Activated CD4-positive, alpha-beta T cell treated with anti-CD3 and anti-CD28 coated beads, Interleukin-2, Interleukin-4, amounts not matched to agents 100 ng/mL and 50 ng/mL, durations not matched to agents 16 hours and 8 hours (primary cell): ENCODE data around the gene SFTPA2.
A peak's percentile ranks its signal among the peaks of the same experiment; 100 is the strongest.
"Not testable (repeated sequence)": the region's sequence is repeated elsewhere in the genome, so short reads cannot be mapped to it uniquely, and the experiment has no call there.

Experiments used
- DNase-seq: peaks from one replicate; pipeline ENCODE4 v3.0.0-alpha.2; 2020; ENCODE audit warnings: low spot score

SFTPA2 gene

DNA sequence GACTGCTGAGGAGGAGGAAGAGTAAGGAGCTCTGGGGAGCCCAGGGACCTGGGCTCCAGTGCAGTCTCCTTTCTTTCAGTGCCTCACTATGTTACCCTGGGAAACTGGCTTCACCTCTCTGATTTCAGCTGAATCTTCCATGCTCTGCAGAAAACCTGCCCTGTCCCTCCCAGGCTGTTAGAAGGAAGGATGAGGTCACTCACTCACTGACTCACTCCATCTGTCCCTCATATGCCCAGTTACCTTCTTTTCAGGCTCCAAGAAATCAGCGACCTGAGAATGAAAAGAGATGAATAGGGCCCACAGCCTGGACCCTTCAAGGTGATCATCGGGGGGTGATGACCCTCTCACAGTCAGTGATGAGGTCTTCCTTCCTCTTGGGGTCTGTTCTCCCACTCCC lies 481 bp downstream of the SFTPA2 start:
- DNase-seq: no peak

DNA sequence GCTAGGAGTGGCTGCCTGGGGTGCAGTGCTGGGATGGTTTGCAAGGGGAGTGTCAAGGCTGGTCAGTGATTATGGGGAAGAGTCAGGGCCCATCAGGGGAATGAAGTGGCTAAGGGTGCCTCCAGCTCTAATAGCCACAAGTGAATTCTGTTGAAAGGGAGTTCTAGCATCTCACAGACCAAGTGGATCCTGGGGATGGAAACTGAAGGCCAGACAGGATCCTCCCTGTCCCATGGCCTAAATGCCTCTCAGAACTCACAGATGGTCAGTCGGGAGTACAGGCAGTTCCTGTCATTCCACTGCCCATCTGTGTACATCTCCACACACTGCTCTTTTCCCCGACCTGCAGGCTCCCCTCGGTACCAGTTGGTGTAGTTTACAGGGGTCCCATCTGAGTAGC lies 3.2 kb downstream of the SFTPA2 start:
- DNase-seq: not testable (repeated sequence)

DNA sequence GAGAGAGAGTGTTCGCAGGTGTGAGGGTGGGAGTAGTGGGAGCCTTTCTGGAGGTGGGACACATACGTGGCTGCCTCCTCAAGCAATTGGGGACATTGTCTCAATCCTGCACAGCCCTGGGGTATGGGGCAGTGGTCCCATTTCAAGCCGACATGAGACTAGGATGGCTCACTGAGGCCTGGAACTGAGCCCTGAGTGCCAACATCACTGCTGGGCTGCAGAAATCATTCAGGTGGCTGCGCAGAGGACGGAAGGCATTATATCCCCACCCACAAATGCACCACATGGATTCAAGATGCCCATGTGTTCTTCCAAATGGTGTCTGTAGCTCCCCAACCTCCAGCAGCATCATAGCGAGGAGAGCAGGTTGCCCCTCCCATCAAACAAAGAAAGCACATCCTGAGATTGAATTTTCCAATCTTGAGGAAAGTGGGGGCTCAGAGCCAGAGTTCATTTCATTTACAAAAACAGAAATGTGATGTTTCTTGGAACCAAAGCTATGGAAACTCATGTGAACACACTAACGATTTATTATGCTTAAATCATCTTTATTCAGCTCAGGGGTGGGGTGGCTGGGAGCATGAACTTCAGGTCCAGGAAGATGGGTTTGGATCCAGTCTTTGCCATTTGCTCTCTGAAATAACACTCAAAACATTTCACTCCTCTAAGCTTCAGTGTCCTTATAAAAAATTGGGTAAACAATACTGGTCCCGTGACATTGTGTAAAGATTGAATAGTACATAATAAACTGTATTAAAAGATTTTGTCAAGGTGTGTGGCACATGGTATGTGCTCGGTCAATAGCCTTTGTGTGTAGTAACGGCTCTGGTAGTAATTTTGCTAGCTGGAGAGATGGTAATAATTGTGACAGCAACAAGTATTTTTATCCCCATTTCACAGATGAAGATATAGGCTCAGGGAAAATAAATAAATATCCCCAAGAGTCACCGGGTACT lies 4.6 kb downstream of the SFTPA2 start:
- no peak for DNase-seq

DNA sequence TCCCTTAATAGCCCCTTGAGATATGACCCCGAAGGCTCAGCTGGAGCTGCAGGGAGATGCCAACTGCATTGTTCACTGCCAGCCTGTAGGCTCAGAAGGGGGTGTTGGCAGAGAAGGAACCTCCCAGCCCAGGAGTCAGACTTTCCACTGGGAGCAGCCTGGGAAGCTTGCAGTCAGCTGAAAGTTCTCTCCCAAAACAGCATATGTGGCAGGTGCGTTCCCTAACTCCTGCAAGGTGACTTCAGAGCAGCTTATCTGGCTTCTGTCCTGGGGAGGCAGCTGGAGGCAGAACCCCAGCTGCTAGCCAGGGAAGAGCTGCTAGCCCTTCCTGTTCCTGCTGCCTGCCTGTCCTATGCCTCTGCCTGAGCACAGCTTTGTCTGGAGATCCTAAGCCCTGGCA lies 8.1 kb downstream of the SFTPA2 start:
- DNase-seq: no peak

DNA sequence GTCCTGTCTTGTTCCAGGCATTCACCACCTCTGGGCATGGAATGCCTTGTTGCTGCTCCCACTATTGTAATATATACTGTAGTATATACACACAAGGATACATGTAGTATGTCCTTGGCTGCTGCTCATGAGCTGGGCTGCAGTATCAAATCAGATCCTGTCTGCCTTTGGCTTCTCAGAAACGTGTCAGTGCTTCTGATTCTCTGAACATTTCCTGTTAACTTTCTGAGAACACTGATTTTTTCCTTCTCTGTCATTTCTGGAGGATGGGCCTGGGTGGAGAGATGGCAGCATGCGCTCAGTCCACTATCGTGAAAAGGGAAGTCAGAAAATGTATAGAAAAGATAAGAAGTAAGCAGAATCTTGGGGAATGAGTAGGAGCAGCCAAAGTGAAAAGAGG lies 12.2 kb downstream of the SFTPA2 start:
- DNase-seq: peak; percentile 74

DNA sequence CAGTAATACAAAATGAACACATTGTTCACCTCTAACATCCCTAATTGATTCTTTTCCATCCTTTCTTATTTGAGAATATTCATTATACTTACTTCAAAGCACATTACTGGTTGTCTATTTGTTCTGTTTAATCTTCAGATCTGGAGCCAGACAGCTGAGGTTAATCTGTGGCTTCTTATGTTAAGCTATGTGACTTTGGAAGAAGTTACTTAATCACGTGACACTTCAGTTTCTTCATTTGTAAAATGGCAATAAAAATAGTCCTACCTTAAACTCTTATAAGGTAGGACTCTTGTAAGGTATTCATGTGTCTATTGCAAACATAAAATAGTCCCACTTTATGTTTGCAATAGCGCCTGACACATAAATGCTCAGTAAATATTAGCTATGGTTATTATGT lies 13.1 kb downstream of the SFTPA2 start:
- DNase-seq: not testable (repeated sequence)

DNA sequence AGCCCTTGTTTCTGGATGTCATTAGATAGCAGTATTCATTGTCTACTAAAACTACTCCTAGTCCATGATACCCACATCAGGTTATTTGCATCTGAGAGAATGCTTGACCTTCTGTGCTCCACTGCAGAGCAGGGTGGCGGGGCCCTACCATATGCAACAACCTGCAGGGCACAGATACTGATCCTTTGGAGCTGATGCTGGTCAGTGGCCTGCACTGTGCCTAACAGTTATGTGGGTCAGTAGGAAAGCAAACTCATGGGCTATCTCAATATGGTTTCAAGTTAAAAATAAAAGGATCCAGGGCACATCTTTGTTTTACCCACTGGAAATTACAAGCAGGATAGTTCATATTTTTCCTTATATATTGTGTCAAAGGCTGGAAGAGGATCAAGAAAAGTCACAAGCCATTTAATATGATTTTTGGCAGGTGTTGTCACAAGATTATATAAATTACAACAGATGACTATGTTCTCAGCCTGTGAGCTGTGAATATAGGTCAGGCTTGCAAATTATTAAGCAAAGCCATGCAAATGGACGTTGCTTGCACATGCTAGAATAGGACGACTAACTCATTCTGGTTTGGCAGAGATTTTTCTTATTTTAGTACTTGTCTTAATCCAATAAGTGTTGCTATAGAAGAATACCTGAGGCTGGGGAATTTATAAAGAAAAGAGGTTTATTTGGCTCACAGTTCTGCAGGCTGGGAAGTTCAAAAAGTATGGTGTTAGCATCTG lies 15.1 kb downstream of the SFTPA2 start:
- DNase-seq: not testable (repeated sequence)

DNA sequence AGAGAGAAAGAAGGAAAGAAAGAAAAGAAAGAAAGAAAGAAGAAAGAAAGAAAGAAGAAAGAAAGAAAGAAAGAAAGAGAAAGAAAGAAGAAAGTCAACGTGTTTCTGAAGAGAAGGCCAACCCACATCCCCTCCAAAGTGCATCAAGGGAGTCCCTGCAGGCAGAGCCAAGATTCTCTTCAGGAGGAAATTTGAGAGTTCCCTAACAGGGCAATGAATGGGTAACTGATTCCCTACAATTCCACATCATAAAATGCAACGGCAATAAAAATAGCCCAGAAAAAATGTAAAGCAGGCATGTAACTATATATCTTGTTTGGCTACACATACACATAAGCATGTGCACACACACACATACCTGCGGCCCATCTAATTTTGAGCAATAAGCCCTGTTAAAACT lies 15.8 kb downstream of the SFTPA2 start:
- not testable (repeated sequence) for DNase-seq

DNA sequence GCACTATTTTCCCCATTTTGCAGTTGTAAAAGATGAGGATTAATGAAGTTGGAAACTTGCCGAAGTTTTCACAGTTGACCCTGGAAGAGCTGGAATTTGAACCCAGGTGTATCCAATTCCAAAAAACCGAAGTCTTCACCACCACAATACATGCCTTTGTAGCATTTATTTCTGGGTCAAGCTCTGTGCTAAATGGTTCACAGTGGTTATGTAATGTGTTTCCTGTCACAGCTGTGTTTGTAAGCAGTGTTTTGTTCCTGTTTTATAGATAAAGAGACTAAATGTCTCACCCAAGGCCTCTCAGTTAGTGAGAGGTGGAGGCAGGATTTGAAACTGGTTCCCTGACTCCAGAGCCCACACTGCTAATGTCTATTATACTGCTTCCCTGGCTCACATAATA lies 17.6 kb downstream of the SFTPA2 start:
- DNase-seq: no peak

DNA sequence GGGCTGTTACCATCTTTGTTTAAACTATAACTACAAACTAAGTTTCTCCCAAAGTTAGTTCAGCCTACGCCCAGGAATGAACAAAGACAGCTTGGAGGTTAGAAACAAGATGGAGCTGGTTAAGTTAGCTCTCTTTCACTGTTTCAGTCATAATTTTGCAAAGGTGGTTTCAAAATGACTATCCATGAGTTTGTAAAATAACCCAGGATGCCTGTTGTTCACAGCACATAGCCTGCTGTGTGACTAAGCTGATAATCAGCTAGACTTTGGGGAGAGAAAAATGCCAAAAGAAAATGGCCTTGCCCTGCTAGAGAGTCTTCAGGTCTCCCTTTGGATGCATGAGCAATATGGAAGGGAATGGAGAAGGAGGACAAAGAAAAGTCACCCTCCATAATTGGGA lies 19.3 kb downstream of the SFTPA2 start:
- peak; percentile 82 for DNase-seq

DNA sequence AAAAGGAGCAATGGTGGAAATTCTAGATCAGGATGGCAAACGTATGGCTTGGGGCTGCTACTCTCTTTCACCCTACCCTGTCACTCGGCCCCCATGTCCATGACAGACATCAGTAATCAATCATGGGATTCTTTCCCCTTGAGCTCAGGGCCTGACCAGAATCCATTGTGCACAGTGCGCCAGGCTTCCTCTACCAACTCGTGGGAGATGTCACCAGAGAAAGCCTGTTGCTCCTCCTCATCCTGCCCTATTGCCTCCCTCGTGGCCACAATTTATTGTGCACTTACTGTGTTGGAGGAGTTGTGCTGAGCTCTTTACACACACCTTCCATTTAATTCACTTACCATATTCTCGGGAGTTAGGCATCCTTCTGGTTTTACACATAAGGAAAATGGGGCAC lies 21.9 kb downstream of the SFTPA2 start:
- not testable (repeated sequence) for DNase-seq

DNA sequence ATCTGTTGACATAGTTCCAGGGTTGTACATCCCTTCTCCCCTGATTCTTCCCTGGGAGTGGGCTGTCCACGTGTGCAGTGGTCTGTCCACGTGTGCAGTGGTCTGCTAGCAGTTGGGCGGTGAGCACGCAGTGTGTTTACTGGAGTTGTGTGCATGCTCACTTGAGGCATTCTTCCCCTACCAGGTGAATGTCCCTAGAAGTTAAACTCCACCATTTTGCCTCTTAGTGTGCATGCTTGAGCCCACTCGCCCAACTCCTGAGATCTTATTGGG lies 26.4 kb downstream of the SFTPA2 start:
- not testable (repeated sequence) for DNase-seq

DNA sequence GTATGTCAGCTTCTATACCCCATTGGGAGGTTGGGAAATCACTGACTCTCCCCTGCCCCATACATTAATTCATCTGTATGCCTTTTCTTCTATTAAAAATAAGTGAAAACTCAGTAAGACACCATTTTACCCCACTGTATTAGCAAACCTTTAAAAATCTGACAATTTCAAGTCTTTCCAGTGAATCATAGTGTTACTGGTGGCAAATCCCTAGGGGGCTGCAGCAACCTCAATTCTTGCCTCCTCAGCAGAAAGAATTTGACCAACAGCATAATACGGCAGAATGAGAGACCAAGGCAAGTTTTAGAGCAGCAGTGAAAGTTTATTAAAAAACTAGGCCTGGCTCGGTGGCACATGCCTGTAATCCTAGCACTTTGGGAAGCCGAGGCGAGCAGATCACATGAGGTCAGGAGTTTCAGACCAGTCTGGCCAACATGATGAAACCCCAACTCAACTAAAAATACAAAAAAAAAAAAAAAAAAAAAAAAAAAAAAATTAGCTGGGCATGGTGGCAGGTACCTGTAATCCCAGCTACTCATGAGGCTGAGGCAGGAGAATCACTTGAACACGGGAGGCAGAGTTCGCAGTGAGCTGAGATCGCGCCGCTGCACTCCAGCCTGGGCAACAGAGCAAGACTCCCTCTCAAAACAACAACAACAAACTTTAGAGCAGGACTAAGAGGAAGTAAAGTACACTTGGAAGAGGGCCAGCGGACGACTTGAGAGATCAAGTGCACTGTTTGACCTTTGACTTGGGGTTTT lies 26.9 kb downstream of the SFTPA2 start:
- DNase-seq: not testable (repeated sequence)

DNA sequence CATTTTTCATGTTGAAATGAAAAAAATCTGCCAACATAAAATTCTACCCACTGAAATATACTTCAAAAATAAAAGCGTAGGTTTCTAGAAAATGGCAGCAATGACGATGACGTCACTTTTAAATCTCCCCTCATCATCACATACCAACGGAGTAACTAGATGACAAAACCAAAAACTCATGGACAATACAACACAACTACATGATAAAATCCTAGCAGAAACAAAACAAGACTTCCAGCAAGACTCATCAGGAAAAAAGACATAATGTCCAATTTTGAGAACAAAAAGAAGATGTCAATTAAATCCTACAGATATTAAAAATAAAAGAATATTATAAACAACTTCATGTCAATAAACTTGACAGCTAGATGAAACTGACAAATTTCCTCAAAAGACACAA lies 31.9 kb downstream of the SFTPA2 start:
- DNase-seq: not testable (repeated sequence)

DNA sequence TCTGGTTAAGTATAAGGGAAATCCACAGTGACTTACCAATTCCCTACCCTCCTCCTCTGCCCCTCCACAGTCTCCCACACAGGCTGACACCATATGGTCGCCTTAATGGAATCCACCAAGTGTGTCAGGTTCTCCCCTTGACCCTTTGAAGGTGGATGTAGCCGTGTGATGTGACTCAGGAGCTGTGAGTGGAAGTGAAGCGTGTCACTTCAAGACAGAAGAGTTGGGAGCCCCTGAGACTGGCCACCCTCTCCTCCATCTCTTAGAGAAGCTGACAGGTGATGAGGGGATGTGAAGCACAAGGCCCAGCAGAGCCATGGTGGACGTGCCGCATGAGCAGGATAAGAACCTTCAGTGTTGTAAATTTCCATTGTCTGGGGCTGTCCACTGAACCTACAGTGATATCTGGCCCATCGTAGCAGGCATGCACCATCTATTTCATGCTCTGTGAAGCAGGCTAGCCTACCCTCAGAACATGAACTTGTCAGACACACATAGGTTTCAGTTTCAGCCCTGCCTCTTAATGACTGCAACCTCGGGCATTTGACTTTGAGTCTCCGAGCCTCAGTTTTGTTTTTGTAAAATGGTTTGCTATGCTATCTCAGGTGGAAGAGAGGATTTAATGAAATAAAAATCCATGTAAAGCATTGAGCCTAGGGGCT lies 35.0 kb downstream of the SFTPA2 start:
- not testable (repeated sequence) for DNase-seq

DNA sequence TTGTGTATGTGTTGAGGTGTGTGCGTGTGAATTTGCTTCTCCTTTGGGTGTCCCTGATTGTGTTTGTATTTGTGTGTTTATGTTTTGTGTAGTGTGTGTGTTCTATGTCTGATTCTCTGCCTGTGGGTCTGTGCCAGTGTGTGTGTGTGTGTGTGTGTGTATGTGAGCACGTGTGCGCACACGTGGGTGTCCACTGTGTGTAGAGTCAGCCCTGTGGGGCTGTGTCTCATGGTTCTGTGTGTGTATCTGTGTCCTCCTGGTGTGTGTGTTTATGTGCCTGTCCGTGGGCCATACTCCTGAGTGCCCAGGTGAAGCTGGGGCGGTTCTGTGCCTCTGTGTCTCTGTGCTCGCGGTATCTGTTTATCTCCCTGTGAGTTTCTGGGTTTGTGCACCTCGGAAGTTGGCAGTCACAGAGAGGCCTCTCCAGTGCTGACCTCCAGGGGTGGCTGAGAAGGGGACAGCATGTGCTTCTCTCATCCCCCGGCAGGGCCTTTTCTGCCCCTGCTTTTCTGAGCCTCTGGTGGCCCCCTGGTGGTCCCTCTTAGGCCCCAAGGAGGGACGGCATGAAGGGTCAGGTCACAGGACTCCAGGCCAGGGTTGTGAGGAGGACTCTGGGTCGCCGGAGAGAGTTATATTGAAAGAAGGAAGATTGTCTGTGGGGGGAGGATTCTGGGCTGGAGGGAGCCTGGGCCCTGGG lies 36.9 kb downstream of the SFTPA2 start:
- not testable (repeated sequence) for DNase-seq

DNA sequence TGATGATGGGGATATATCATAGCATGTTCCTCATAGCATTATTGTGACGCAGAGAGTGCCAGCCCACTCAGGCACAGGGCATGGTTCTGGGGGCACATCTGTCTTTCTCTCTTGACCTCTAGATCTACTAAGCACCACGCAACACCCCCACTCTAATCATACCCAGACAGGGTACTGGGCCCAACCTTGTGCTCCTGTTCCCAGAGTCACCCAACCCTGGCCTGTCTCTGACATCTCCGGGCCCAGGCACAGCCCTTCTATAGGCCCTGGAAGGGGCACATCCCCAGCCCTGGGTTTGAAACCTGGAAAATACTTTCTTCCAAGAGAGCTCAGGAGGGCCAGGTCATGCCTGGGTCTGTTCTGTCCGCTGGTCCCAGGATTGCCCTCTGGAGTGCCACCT lies 37.7 kb downstream of the SFTPA2 start:
- DNase-seq: not testable (repeated sequence)

DNA sequence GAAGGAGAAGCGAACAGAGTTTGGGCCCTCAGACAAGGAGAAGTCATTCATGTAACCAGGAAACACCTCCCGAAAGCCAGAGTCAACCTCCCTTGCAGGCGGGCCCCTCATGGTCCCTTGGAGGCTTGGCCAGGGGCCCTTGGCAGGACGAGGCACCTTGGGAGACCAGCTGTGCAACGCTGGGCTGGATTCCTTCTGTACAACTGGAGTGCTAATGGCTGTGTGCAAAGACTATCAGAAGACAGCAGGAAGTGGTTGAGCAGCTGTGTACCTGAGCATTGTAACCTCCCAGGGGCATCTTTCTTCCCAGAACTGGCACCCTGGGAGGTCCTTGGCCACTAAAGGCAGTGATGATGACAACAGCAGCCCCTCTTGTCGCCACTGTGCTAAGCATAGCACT lies 38.5 kb downstream of the SFTPA2 start:
- not testable (repeated sequence) for DNase-seq

DNA sequence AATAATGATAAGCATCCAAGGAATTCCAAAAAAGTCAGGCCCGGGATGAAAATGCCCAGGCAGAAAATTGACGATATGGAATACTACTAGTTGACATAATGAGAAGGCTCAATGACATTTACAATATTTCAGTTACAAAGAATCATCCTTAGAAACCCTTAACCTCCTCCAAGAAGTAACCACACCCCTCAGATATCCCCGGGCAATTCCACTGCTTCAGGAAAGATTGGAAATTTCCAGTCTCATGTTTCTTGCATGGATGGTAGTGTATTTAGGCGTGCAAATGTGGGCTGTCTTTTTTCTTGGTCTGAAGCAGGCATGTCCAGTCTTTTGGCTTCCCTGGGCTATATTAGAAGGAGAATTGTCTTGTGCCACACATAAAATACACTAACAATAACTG lies 42.6 kb downstream of the SFTPA2 start:
- DNase-seq: not testable (repeated sequence)

DNA sequence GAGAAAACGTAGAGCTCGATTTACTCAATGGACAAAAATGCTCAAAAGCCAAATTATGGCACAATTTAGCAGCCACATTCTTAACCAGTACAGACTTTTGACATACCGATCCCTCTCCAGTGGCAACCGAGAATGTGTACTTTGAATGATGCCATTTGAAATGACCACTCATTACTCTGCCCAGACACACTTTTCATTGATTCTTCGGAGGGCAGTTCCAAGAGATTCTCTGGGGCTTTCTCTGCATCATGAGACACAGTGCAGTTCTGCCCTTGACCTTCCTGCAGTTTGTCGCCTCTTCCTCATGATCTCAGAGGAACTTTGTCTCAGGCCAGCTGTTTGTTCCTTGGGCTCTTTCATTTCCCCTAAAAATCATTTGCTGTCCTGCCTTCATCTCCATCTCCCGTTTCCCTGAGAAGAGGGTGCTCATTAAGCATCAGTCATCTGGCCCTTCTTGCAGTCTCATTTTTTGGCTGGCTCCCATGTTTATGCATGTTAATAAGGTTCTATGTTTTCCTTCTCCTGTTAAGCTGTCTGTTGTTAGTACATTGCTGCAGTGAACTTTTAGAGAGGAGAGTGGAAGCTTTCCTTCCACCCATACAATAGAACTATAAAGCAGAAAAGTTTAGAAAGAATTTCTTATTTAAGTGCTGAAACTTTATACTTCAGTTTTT lies 43.5 kb downstream of the SFTPA2 start:
- not testable (repeated sequence) for DNase-seq
